Body of pancreas (tissue), 4 donors: ENCODE measurements around the gene ANKRD66. TPM values are rescaled to one million over a fixed set of nuclear protein-coding genes. Genes with fewer than 3 reads are reported as not detected.
A peak's percentile ranks its signal among the peaks of the same experiment; 100 is the strongest.

Source experiments
- ATAC-seq: fragments of 150-250 bp; one replicate; pipeline ENCODE4 v1.9.1; 2016
- DNase-seq, 4 donors: peaks; one replicate each; pipeline ENCODE4 v3.0.0-alpha.2; 2019
- H3K27ac ChIP-seq, 4 donors: fragments of 200-600 bp; sonication (generic); 1 replicate in 3 of 4; 2 replicates in 1 of 4; pipeline versions ENCODE4 v1.5.1 to v1.6.1; 2016 to 2019; ENCODE audit warnings: mild to moderate bottlenecking in 1 of 4, mixed read lengths in 1 of 4, moderate library complexity in 1 of 4
- H3K27me3 ChIP-seq, 2 donors: fragments of 200-600 bp; sonication (generic); one replicate each; pipeline ENCODE4 v1.6.0; 2016; ENCODE audit warnings: mild to moderate bottlenecking in 1 of 2
- H3K36me3 ChIP-seq, 2 donors: fragments of 200-600 bp; sonication (generic); replicated peaks in 1 of 2; 2 replicates each; pipeline ENCODE4 v1.5.1; 2016; ENCODE audit warnings: low read depth in 2 of 2; ENCODE audit not compliant: insufficient read depth in 1 of 2
- H3K4me1 ChIP-seq: fragments of 200-600 bp; sonication (generic); one replicate; pipeline ENCODE4 v1.6.0; 2016
- H3K4me3 ChIP-seq, 2 donors: fragments of 200-600 bp; sonication (generic); 1 replicate in 1 of 2; 2 replicates in 1 of 2; pipeline ENCODE4 v1.5.1; 2016 to 2019
- H3K9me3 ChIP-seq, 3 donors: fragments of 200-600 bp; sonication (generic); 1 replicate in 2 of 3; 2 replicates in 1 of 3; pipeline ENCODE4 v1.5.1; 2016
- POLR2A ChIP-seq, 3 donors: fragments of 450-650 bp; IDR thresholded peaks; one replicate each; pipeline ENCODE4 v1.6.1; 2016; ENCODE audit warnings: antibody characterized with exemption in 3 of 3, mild to moderate bottlenecking in 2 of 3
- WGBS, 2 donors: methylation state at CpG; one replicate each; pipeline ENCODE4 v1.1.5; 2017; 5-methylcytosine and 5-hydroxymethylcytosine counted together
- intact Hi-C: fragments of 100-400 bp; cut with DNase I; formaldehyde crosslinking; loops from one replicate; pipeline ENCODE4 v1.15.1; 2023
- total RNA-seq, 2 donors: library from RNA; depleted of rRNA; stranded (reverse); fragments of >200 nt; gene quantifications; one replicate each; pipeline ENCODE4 v1.1.0, GENCODE V29; 2016
- TF ChIP-seq, protein P1 (sequence below), 7 experiments: fragments of 450-650 bp in 4 of 7; fragments of 200-600 bp in 3 of 7; sonication (generic) in 3 of 7; IDR thresholded peaks; one replicate each; pipeline ENCODE4 v1.5.1; 2016 to 2019; ENCODE audit warnings: antibody characterized with exemption in 7 of 7

ANKRD66 gene
- total RNA-seq, result not detected

- Histone ChIP-seq H3K4me3 (no peak within 1 kb of the TSS), H3K27ac (no peak within 1 kb of the TSS), H3K4me1 (no peaks in the 10 kb centered on the region), H3K36me3 (no peaks in the 10 kb centered on the region), H3K27me3 (no peaks in the 10 kb centered on the region), H3K9me3 (no peaks in the 10 kb centered on the region)
- 94 to 95% methylated on average over 1 of the region's 1 CpG for WGBS, 2 donors
- TF ChIP-seq POLR2A (IDR thresholded peaks at IDR 0.05), result no peak
- TF ChIP-seq, protein P1, sequence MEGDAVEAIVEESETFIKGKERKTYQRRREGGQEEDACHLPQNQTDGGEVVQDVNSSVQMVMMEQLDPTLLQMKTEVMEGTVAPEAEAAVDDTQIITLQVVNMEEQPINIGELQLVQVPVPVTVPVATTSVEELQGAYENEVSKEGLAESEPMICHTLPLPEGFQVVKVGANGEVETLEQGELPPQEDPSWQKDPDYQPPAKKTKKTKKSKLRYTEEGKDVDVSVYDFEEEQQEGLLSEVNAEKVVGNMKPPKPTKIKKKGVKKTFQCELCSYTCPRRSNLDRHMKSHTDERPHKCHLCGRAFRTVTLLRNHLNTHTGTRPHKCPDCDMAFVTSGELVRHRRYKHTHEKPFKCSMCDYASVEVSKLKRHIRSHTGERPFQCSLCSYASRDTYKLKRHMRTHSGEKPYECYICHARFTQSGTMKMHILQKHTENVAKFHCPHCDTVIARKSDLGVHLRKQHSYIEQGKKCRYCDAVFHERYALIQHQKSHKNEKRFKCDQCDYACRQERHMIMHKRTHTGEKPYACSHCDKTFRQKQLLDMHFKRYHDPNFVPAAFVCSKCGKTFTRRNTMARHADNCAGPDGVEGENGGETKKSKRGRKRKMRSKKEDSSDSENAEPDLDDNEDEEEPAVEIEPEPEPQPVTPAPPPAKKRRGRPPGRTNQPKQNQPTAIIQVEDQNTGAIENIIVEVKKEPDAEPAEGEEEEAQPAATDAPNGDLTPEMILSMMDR (IDR thresholded peaks at IDR 0.05), result no peak
- ATAC-seq (no peak), DNase-seq (no peak)
- intact Hi-C loops, result no loop called here
Measured at GRCh38 chr6:46746696-46747095, at the start of gene ANKRD66. Gene ANKRD66 (plus strand): TSS chr6:46746933. CDS start chr6:46751949, 5,016 bp downstream.

GRCh38 chr6:46699970-46700369 is 46.8 kb upstream of the ANKRD66 start:
- H3K4me3 ChIP-seq, result no peak overlapping the region
- TF ChIP-seq POLR2A (IDR thresholded peaks at IDR 0.05), result no peak
- TF ChIP-seq, protein P1 (IDR thresholded peaks at IDR 0.05), result no peak
- H3K27me3 ChIP-seq, result no peaks in the 10 kb centered on the region
- no peaks in the 10 kb centered on the region for H3K9me3 ChIP-seq
- H3K4me1 ChIP-seq, result no peaks in the 10 kb centered on the region
- no peaks in the 10 kb centered on the region for H3K36me3 ChIP-seq
- WGBS, 2 donors, result 62 to 63% methylated on average over 1 of the region's 1 CpG
- H3K27ac ChIP-seq, result no peak overlapping the region
- intact Hi-C loops, result no loop called here
- ATAC-seq (no peak), DNase-seq (no peak)

DNA sequence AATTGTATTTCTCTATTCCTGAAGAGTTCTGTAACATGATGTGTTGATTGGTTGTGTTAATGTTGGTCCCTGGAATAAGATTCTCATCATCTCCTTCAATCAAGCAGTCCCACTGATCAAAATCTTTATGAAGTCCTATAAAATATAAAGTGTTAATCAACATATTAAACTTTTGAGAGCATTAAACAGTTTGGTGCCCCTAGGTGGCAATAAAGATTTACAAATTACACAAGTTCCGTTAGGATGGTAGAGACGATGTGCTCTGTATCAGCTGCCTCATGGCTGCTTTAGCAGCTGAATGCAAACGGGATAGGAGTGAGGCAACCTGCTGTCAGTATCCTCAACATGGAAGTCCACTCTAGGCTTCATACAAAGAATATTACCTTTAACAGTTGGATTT is 42.2 kb upstream of the ANKRD66 start:
- Histone ChIP-seq H3K27me3 (no peaks in the 10 kb centered on the region), H3K4me1 (no peaks in the 10 kb centered on the region), H3K4me3 (no peak overlapping the region), H3K27ac (no peak overlapping the region), H3K36me3 (no peaks in the 10 kb centered on the region), H3K9me3 (no peaks in the 10 kb centered on the region)
- 2 to 5% methylated on average over 3 of the region's 3 CpGs for WGBS, 2 donors
- ATAC-seq (no peak), DNase-seq (peak in 1 of 4 donors; percentile 10)
- TF ChIP-seq, protein P1 (IDR thresholded peaks at IDR 0.05), result peak in 4 of 7 experiments; percentile 10 to 38 (median 33)
- TF ChIP-seq POLR2A (IDR thresholded peaks at IDR 0.05), result no peak
- intact Hi-C loops, result no loop called here

DNA sequence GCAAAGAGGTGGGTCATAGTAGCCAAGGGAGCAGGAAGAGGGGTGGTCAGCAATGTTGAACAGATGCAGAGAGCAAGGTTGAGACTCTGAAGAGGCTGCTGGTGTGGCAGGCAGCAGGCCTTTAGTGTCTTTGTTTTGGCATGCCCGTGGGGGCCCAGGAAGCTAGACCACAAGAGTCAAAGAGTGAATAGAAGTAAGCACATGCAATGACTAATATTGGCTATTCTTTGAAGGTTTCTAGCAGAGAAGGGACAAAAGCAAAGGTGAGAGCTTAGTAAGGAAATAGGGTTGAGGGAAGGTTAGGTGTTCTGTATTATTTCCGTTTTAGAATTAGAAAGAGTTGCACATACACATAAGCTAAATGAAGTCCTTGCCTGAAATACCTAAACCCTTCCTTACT is 40.3 kb upstream of the ANKRD66 start:
- H3K4me1 ChIP-seq, result no peaks in the 10 kb centered on the region
- no peak overlapping the region for H3K4me3 ChIP-seq
- DNase-seq (no peak), ATAC-seq (no peak)
- intact Hi-C loops, result no loop called here
- 68 to 84% methylated on average over 2 of the region's 2 CpGs for WGBS, 2 donors
- no peak overlapping the region for H3K27ac ChIP-seq
- no peaks in the 10 kb centered on the region for H3K9me3 ChIP-seq
- no peaks in the 10 kb centered on the region for H3K36me3 ChIP-seq
- TF ChIP-seq, protein P1 (IDR thresholded peaks at IDR 0.05), result no peak
- no peak for TF ChIP-seq POLR2A (IDR thresholded peaks at IDR 0.05)
- H3K27me3 ChIP-seq, result no peaks in the 10 kb centered on the region

- no peak overlapping the region for H3K27ac ChIP-seq
- intact Hi-C loops, result no loop called here
Measured at GRCh38 chr6:46711491-46711890, 35.2 kb upstream of the ANKRD66 start.

More at GRCh38 chr6:46711491-46711890, 35.2 kb upstream of the ANKRD66 start:
- no peaks in the 10 kb centered on the region for H3K27me3 ChIP-seq
- WGBS, 2 donors, result 86 to 89% methylated on average over 1 of the region's 1 CpG
- DNase-seq, result no peak
- TF ChIP-seq, protein P1 (IDR thresholded peaks at IDR 0.05), result no peak
- no peak for TF ChIP-seq POLR2A (IDR thresholded peaks at IDR 0.05)
- H3K9me3 ChIP-seq, result no peaks in the 10 kb centered on the region
- H3K36me3 ChIP-seq, result no peaks in the 10 kb centered on the region
- no peaks in the 10 kb centered on the region for H3K4me1 ChIP-seq
- H3K4me3 ChIP-seq, result no peak overlapping the region
- ATAC-seq, result no peak
